Measurements from ENCODE around the gene SLC13A2. TPM values are rescaled to one million over a fixed set of nuclear protein-coding genes. Genes with fewer than 3 reads are reported as not detected.

The SLC13A2 gene
- total and polyA plus RNA-seq, 2 experiments from 2014 or later, result not detected

GRCh38 chr17:28530926-28531325 lies 57.5 kb downstream of the SLC13A2 start:
- TF ChIP-seq ETS1 (IDR thresholded peaks at IDR 0.05) (no peak), NANOG (IDR thresholded peaks at IDR 0.05; ENCODE audit: borderline replicate concordance) (no peak), ZNF331 (CRISPR knock-in tag; IDR thresholded peaks at IDR 0.05; ENCODE audit: low read depth) (no peak), STAT1 (IDR thresholded peaks at IDR 0.05; ENCODE audit: unreplicated experiment) (no peak), CTCF (conservative IDR thresholded peaks at IDR 0.05; ENCODE audit: low read depth in 2 of 2) (no peak), JUNB (IDR thresholded peaks at IDR 0.05; ENCODE audit: unreplicated experiment) (no peak), ZNF114 (CRISPR knock-in tag; IDR thresholded peaks at IDR 0.05) (no peak), CREB1 (CRISPR knock-in tag; IDR thresholded peaks at IDR 0.05; ENCODE audit: low read depth) (no peak), EZH2phosphoT487 (IDR thresholded peaks at IDR 0.05; ENCODE audit: unreplicated experiment) (no peak), POLR2AphosphoS5 (IDR thresholded peaks at IDR 0.05; ENCODE audit: low read depth) (no peak), EZH2 (IDR thresholded peaks at IDR 0.05; ENCODE audit: low read depth, unreplicated experiment) (no peak)
- TF ChIP-seq, protein P1, sequence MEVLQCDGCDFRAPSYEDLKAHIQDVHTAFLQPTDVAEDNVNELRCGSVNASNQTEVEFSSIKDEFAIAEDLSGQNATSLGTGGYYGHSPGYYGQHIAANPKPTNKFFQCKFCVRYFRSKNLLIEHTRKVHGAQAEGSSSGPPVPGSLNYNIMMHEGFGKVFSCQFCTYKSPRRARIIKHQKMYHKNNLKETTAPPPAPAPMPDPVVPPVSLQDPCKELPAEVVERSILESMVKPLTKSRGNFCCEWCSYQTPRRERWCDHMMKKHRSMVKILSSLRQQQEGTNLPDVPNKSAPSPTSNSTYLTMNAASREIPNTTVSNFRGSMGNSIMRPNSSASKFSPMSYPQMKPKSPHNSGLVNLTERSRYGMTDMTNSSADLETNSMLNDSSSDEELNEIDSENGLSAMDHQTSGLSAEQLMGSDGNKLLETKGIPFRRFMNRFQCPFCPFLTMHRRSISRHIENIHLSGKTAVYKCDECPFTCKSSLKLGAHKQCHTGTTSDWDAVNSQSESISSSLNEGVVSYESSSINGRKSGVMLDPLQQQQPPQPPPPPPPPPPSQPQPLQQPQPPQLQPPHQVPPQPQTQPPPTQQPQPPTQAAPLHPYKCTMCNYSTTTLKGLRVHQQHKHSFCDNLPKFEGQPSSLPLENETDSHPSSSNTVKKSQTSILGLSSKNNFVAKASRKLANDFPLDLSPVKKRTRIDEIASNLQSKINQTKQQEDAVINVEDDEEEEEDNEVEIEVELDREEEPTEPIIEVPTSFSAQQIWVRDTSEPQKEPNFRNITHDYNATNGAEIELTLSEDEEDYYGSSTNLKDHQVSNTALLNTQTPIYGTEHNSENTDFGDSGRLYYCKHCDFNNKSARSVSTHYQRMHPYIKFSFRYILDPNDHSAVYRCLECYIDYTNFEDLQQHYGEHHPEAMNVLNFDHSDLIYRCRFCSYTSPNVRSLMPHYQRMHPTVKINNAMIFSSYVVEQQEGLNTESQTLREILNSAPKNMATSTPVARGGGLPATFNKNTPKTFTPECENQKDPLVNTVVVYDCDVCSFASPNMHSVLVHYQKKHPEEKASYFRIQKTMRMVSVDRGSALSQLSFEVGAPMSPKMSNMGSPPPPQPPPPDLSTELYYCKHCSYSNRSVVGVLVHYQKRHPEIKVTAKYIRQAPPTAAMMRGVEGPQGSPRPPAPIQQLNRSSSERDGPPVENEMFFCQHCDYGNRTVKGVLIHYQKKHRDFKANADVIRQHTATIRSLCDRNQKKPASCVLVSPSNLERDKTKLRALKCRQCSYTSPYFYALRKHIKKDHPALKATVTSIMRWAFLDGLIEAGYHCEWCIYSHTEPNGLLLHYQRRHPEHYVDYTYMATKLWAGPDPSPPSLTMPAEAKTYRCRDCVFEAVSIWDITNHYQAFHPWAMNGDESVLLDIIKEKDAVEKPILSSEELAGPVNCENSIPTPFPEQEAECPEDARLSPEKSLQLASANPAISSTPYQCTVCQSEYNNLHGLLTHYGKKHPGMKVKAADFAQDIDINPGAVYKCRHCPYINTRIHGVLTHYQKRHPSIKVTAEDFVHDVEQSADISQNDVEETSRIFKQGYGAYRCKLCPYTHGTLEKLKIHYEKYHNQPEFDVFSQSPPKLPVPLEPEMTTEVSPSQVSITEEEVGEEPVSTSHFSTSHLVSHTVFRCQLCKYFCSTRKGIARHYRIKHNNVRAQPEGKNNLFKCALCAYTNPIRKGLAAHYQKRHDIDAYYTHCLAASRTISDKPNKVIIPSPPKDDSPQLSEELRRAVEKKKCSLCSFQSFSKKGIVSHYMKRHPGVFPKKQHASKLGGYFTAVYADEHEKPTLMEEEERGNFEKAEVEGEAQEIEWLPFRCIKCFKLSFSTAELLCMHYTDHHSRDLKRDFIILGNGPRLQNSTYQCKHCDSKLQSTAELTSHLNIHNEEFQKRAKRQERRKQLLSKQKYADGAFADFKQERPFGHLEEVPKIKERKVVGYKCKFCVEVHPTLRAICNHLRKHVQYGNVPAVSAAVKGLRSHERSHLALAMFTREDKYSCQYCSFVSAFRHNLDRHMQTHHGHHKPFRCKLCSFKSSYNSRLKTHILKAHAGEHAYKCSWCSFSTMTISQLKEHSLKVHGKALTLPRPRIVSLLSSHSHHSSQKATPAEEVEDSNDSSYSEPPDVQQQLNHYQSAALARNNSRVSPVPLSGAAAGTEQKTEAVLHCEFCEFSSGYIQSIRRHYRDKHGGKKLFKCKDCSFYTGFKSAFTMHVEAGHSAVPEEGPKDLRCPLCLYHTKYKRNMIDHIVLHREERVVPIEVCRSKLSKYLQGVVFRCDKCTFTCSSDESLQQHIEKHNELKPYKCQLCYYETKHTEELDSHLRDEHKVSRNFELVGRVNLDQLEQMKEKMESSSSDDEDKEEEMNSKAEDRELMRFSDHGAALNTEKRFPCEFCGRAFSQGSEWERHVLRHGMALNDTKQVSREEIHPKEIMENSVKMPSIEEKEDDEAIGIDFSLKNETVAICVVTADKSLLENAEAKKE (CRISPR knock-in tag; IDR thresholded peaks at IDR 0.05), result no peak
- TF ChIP-seq, protein P2, sequence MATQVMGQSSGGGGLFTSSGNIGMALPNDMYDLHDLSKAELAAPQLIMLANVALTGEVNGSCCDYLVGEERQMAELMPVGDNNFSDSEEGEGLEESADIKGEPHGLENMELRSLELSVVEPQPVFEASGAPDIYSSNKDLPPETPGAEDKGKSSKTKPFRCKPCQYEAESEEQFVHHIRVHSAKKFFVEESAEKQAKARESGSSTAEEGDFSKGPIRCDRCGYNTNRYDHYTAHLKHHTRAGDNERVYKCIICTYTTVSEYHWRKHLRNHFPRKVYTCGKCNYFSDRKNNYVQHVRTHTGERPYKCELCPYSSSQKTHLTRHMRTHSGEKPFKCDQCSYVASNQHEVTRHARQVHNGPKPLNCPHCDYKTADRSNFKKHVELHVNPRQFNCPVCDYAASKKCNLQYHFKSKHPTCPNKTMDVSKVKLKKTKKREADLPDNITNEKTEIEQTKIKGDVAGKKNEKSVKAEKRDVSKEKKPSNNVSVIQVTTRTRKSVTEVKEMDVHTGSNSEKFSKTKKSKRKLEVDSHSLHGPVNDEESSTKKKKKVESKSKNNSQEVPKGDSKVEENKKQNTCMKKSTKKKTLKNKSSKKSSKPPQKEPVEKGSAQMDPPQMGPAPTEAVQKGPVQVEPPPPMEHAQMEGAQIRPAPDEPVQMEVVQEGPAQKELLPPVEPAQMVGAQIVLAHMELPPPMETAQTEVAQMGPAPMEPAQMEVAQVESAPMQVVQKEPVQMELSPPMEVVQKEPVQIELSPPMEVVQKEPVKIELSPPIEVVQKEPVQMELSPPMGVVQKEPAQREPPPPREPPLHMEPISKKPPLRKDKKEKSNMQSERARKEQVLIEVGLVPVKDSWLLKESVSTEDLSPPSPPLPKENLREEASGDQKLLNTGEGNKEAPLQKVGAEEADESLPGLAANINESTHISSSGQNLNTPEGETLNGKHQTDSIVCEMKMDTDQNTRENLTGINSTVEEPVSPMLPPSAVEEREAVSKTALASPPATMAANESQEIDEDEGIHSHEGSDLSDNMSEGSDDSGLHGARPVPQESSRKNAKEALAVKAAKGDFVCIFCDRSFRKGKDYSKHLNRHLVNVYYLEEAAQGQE (IDR thresholded peaks at IDR 0.05; ENCODE audit: unreplicated experiment), result no peak
- no peak for ATAC-seq
- H3K4me3 Mint-ChIP-seq, result no peak overlapping the region
- no peak for DNase-seq (ENCODE audit: low spot score)
- Histone ChIP-seq H3K9me2 (ENCODE audit: insufficient read depth) (no peaks in the 10 kb centered on the region), H2AFZ (no peak overlapping the region), H3K4me1 (ENCODE audit: insufficient read depth) (no peaks in the 10 kb centered on the region; the same call in 1 of the 2 replicates), H4K20me1 (replicated peaks; ENCODE audit: insufficient read depth) (no peaks in the 10 kb centered on the region), H3K4me3 (no peak overlapping the region), H3K27ac (ENCODE audit: low read depth) (no peak overlapping the region), H3F3A (replicated peaks; ENCODE audit: low read depth) (no peaks in the 10 kb centered on the region), H3K4me2 (no peak overlapping the region), H3K79me2 (replicated peaks; ENCODE audit: insufficient read depth) (no peaks in the 10 kb centered on the region), H3K27me3 (ENCODE audit: insufficient read depth) (no peaks in the 10 kb centered on the region), H3K36me3 (ENCODE audit: insufficient read depth) (no peaks in the 10 kb centered on the region)
- peaks cover 14% of the 10 kb centered on the region for H3K27me3 Mint-ChIP-seq (ENCODE audit: insufficient read depth, low read depth, poor library complexity)
- H3K4me1 Mint-ChIP-seq, result 0 out of 3 replicates have a peak, but pooled peaks cover 3% of the 10 kb centered on the region
- H3K36me3 Mint-ChIP-seq (ENCODE audit: low read depth), result no peaks in the 10 kb centered on the region
- no peaks in the 10 kb centered on the region; the same call in 2 of the 3 replicates for H3K9me3 Mint-ChIP-seq
- no peak overlapping the region for H3K27ac Mint-ChIP-seq

All from GM23338 (cell line).